Adipose tissue (tissue), 3 donors: ENCODE data around the gene CCDC86. TPM values are rescaled to one million over a fixed set of nuclear protein-coding genes. Genes with fewer than 3 reads are reported as not detected.

ENCODE experiments used
- polyA plus RNA-seq, 3 donors: library from polyadenylated mRNA; stranded (reverse); fragments of 200-250 nt; gene quantifications; one replicate each; pipeline ENCODE4 v1.2.3, GENCODE V29; 2013
- donor health status: healthy with polysubstance abuse.
- donor health status: Bipolar disorder and iron deficiency.
- donor health status: healthy.

The CCDC86 gene
- polyA plus RNA-seq, 3 donors = 11.6 to 34.7 (median 13.8) TPM

Other genes starting within 250 kb of the CCDC86 start
- gene MS4A8, start 142.5 kb upstream of the CCDC86 start, polyA plus RNA-seq = under 1 TPM in 2 of 3 donors, not detected in 1; 0.37 to 0.44 TPM
- not detected for gene MS4A18, start 117.4 kb upstream of the CCDC86 start, polyA plus RNA-seq
- gene MS4A15, start 85.2 kb upstream of the CCDC86 start, polyA plus RNA-seq = under 1 TPM in 1 of 3 donors, not detected in 2; 0.03 TPM
- under 1 TPM in 1 of 3 donors, not detected in 2; 0.11 TPM for gene MS4A10, start 56.8 kb upstream of the CCDC86 start, polyA plus RNA-seq
- gene PTGDR2, start 13.8 kb downstream of the CCDC86 start, polyA plus RNA-seq = under 1 TPM in 2 of 3 donors, not detected in 1; 0.22 to 0.81 TPM
- gene ZP1, start 25.4 kb downstream of the CCDC86 start, polyA plus RNA-seq = 1 to 10 TPM in 1 of 3 donors, under 1 TPM in 2; 0.33 to 1.5 (median 0.79) TPM
- gene PRPF19, start 64.5 kb downstream of the CCDC86 start, polyA plus RNA-seq = 10 to 100 TPM; 42.5 to 61.4 (median 59.6) TPM
- 100 to 1,000 TPM in 1 of 3 donors, 10 to 100 TPM in 2; 58.2 to 107 (median 83.5) TPM for gene TMEM109, start 72.0 kb downstream of the CCDC86 start, polyA plus RNA-seq
- 10 to 100 TPM in 1 of 3 donors, 1 to 10 TPM in 2; 5.1 to 11.1 (median 7.0) TPM for gene TMEM132A, start 82.3 kb downstream of the CCDC86 start, polyA plus RNA-seq
- 10 to 100 TPM in 2 of 3 donors, 1 to 10 TPM in 1; 6.0 to 43.4 (median 23.8) TPM for gene SLC15A3, start 110.1 kb downstream of the CCDC86 start, polyA plus RNA-seq
- gene CD6, start 129.6 kb downstream of the CCDC86 start, polyA plus RNA-seq = 1 to 10 TPM in 1 of 3 donors, under 1 TPM in 2; 0.45 to 1.7 (median 0.82) TPM